K562 (cell line): Measurements from ENCODE around the gene NAGLU. TPM values are rescaled to one million over a fixed set of nuclear protein-coding genes. Genes with fewer than 3 reads are reported as not detected.

Experiments used
- ATAC-seq: fragments of 200-7000 bp; cut with Tn5 transposase; 3 replicates; pipeline ENCODE4 v1.9.1; 2020; ENCODE audit warnings: moderate library complexity
- BruUV-seq: library from RNA; stranded (reverse); fragments of 400-500 nt; replicated peaks from 2 replicates; lab custom pipeline; 2021; lab: Mats Ljungman, UMichigan
- CTCF ChIA-PET: fragments of 300-600 bp; formaldehyde crosslinking; extraction: SDS; loops from one replicate; lab custom pipeline; 2021; ENCODE audit warnings: low intra/inter-chr PET ratio; lab: Yijun Ruan, JAX
- POLR2A ChIA-PET: fragments of 300-600, 350-650 bp; sonication (Branson Sonifier 250); formaldehyde crosslinking; extraction: SDS; loops from one replicate; lab custom pipeline; 2021; ENCODE audit warnings: antibody characterized with exemption, inconsistent platforms; lab: Yijun Ruan, JAX
- DNase-seq, 4 experiments: peaks; one replicate each; pipeline versions ENCODE4 v3.0.0 to v3.0.0-alpha.2; 2011 to 2018; ENCODE audit warnings: low spot score in 3 of 4, mixed read lengths in 3 of 4; ENCODE audit errors: extremely low read depth in 1 of 4
- FAIRE-seq: peaks from 2 replicates; lab custom pipeline; 2011; peaks lifted over from hg19 to GRCh38; lab: Jason Lieb, UNC
- H2AFZ ChIP-seq: 2 replicates; pipeline ENCODE4 v1.6.0; 2011; ENCODE audit warnings: low read depth, low read length, control low read depth, inconsistent platforms
- H3K27ac ChIP-seq: fragments of 200-600 bp; 3 replicates; pipeline ENCODE4 v1.8.0; 2011; ENCODE audit warnings: low read depth, mild to moderate bottlenecking, control low read depth, inconsistent platforms, low read length, moderate library complexity, mixed read lengths; ENCODE audit errors: extremely low read depth
- H3K27me3 ChIP-seq, 2 experiments: fragments of 300-600 bp in 1 of 2; 2 replicates in 1 of 2; 3 replicates in 1 of 2; pipeline versions ENCODE4 v1.6.0 to v1.8.0; 2011; ENCODE audit warnings: inconsistent platforms in 2 of 2, low read length in 2 of 2, mild to moderate bottlenecking in 1 of 2, mixed read lengths in 1 of 2, moderate library complexity in 1 of 2; ENCODE audit not compliant: control insufficient read depth in 2 of 2, insufficient read depth in 2 of 2
- H3K36me3 ChIP-seq: fragments of 300-600 bp; 3 replicates; pipeline ENCODE4 v1.8.0; 2011; ENCODE audit warnings: mild to moderate bottlenecking, low read length, inconsistent platforms; ENCODE audit not compliant: control insufficient read depth, insufficient read depth
- H3K4me1 ChIP-seq, 2 experiments: fragments of 200-600 bp in 1 of 2; replicated peaks in 1 of 2; 2 replicates in 1 of 2; 3 replicates in 1 of 2; pipeline versions ENCODE4 v1.5.1 to v1.8.0; 2011; ENCODE audit warnings: inconsistent platforms in 2 of 2, low read length in 2 of 2, mild to moderate bottlenecking in 1 of 2, mixed read lengths in 1 of 2, moderate library complexity in 1 of 2; ENCODE audit not compliant: control insufficient read depth in 2 of 2, insufficient read depth in 2 of 2
- H3K4me2 ChIP-seq: 2 replicates; pipeline ENCODE4 v1.6.1; 2011; ENCODE audit warnings: low read length, control low read depth, inconsistent platforms, mixed read lengths; ENCODE audit not compliant: insufficient read depth
- H3K4me3 ChIP-seq: fragments of 200-600 bp; sonication (generic), shearing (Covaris generic); 2 replicates; pipeline ENCODE4 v1.5.1; 2016; ENCODE audit warnings: control low read depth, inconsistent platforms
- H3K79me2 ChIP-seq: fragments of 200-600 bp; 3 replicates; pipeline ENCODE4 v1.8.0; 2011; ENCODE audit warnings: low read length, inconsistent platforms; ENCODE audit not compliant: control insufficient read depth, insufficient read depth
- H3K9ac ChIP-seq, 2 experiments: 2 replicates each; pipeline versions ENCODE4 v1.6.0 to v1.6.1; 2011; ENCODE audit warnings: low read depth in 2 of 2, low read length in 2 of 2, control low read depth in 1 of 2, inconsistent platforms in 1 of 2, mild to moderate bottlenecking in 1 of 2, mixed read lengths in 1 of 2; ENCODE audit not compliant: insufficient read depth in 1 of 2
- H3K9me1 ChIP-seq: one replicate; pipeline ENCODE4 v1.6.0; 2011; ENCODE audit warnings: inconsistent platforms, mild to moderate bottlenecking, low read length, moderate library complexity; ENCODE audit not compliant: control insufficient read depth, insufficient read depth
- H3K9me3 ChIP-seq: replicated peaks from 2 replicates; pipeline ENCODE4 v1.5.1; 2011; ENCODE audit warnings: low read depth, low read length, inconsistent platforms; ENCODE audit not compliant: control insufficient read depth, insufficient read depth
- H4K20me1 ChIP-seq: replicated peaks from 2 replicates; pipeline ENCODE4 v1.6.1; 2011; ENCODE audit warnings: low read length, inconsistent platforms, mixed read lengths; ENCODE audit not compliant: control insufficient read depth, insufficient read depth
- HNRNPLL ChIP-seq: fragments of 200-400 bp; formaldehyde crosslinking; IDR thresholded peaks from 2 replicates; pipeline ENCODE4 v1.6.1; 2017; ENCODE audit warnings: low read length, low read depth, mild to moderate bottlenecking; ENCODE audit not compliant: poor library complexity, severe bottlenecking
- KLF13 ChIP-seq: fragments of 450-650 bp; IDR thresholded peaks from 2 replicates; pipeline ENCODE4 v1.6.1; 2016; ENCODE audit warnings: missing genetic modification characterization, low read depth, mild to moderate bottlenecking, missing compliant biosample characterization, moderate library complexity, borderline replicate concordance
- RBFOX2 ChIP-seq: fragments of 200-400 bp; formaldehyde crosslinking; IDR thresholded peaks from 2 replicates; pipeline ENCODE4 v1.6.1; 2017; ENCODE audit warnings: low read depth, mild to moderate bottlenecking, low read length, moderate library complexity
- ZBTB7A ChIP-seq: IDR thresholded peaks from 2 replicates; pipeline ENCODE4 v1.6.1; 2011; ENCODE audit warnings: low read depth, mild to moderate bottlenecking, low read length, moderate library complexity, borderline replicate concordance; ENCODE audit not compliant: control insufficient read depth
- ZNF146 ChIP-seq: IDR thresholded peaks from one replicate; pipeline ENCODE4 v1.6.1; 2018; ENCODE audit warnings: missing compliant biosample characterization; ENCODE audit not compliant: unreplicated experiment
- WGBS: fragments of 100-300 bp; shearing (Covaris generic); methylation state at CpG from one replicate; pipeline ENCODE4 v1.1.6; 2016; ENCODE audit warnings: low coverage, mixed read lengths; ENCODE audit not compliant: insufficient coverage; ENCODE audit errors: missing lambda C conversion rate; 5-methylcytosine and 5-hydroxymethylcytosine counted together
- in situ Hi-C: fragments of 300-500 bp; cut with MboI; formaldehyde crosslinking; loops from 4 replicates; pipeline ENCODE4 v1.15.0; 2018; ENCODE audit warnings: inconsistent platforms, mixed read lengths
- intact Hi-C: fragments of 100-400 bp; cut with micrococcal nuclease; formaldehyde crosslinking; loops from 2 replicates; pipeline ENCODE4 v1.14.2; 2022
- polyA plus RNA-seq, 8 experiments: library from polyadenylated mRNA; depleted of rRNA in 4 of 8; stranded (reverse) in 5 of 8; unstranded in 3 of 8; fragments of >200 nt; fragmentation: Nextera tagmentation in 2 of 8; fragmentation: Illumina TruSeq in 1 of 8; extraction: Ambion mirVana in 2 of 8; extraction: Trizol in 1 of 8; gene quantifications; 2 replicates each; pipeline versions ENCODE4 v1.2.1 to v1.2.3, GENCODE V29; 2011 to 2014; ENCODE audit warnings: inconsistent platforms in 1 of 8, missing spikeins in 1 of 8
- total RNA-seq, 7 experiments: library from RNA; depleted of rRNA in 6 of 7; stranded (reverse); fragments of >200 nt in 6 of 7; fragmentation: Illumina TruSeq in 2 of 7; extraction: Trizol in 2 of 7; gene quantifications; 2 replicates each; pipeline versions ENCODE4 v1.2.1 to v1.2.3, GENCODE V29; 2011 to 2021; ENCODE audit warnings: low replicate concordance in 1 of 7

The NAGLU gene
- total and polyA plus RNA-seq, 9 of the 15 experiments (the other 6 are each of a cell fraction or from before 2014, with no cell fraction given): 0.04 to 21.5 (median 8.5) TPM

DNA sequence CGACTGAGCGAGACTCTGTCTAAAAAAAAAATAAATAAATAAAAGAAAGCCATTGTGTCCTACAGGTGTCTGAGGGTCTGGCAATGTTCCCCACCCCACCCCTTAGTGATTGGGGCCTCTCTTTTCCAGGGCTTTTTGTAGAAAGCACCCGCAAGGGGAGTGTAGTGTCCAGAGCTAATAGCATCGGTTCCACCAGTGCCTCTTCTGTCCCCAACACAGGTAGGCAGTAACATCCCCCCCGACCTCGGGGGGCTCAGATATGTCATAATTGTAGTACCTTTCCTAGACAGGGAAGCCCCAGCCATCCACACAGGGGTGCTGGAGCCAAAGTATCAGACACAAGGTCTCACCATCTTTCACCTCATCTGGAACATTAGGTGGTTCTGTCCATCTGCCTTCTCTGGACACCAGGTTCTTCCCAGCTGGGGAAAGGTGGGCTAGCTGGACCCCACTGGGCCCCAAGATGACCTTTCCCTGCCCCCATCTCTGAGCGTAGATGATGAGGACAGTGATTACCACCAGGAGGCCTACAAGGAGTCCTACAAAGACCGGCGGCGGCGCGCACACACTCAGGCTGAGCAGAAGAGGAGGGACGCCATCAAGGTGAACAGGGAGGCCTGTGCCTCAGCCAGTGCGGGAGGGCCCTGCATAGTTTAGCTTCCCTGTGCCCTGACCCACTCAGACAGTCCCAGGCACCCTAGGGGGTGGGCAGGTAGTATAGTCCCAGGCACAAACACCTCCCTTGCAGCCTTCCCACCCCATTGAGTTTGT lies 32.5 kb downstream of the NAGLU start:
- H3K27ac ChIP-seq: peak overlapping the region; percentile 62; the same call in 2 of the 3 replicates
- H3K4me2 ChIP-seq: peak overlapping the region; percentile 60
- BruUV-seq: no TSS peak
- in situ Hi-C loops: no loop called here
- CTCF ChIA-PET: no interaction called here
- no peaks in the 10 kb centered on the region; the same call in 1 of the 2 replicates for H4K20me1 ChIP-seq
- WGBS: 64% methylated on average over 13 of the region's 14 CpGs
- FAIRE-seq: no peak
- DNase-seq: no peak
- no peaks in the 10 kb centered on the region for H3K27me3 ChIP-seq
- peak overlapping the region; percentile 51 to 80 for H3K9ac ChIP-seq
- no peak overlapping the region for H2AFZ ChIP-seq
- TF ChIP-seq ZNF146 (peak; percentile 10), RBFOX2 (peak; percentile 25; the same call in 1 of the 2 replicates), ZBTB7A (peak; percentile 38; the same call in 1 of the 2 replicates), HNRNPLL (no peak), KLF13 (tag) (no peak)
- TF ChIP-seq, all 486 proteins: peak for 3
- Histone ChIP-seq H3K4me1 (peaks cover 37 to 49% of the 10 kb centered on the region in 2 experiments), H3K4me3 (peak overlapping the region; percentile 18; the same call in 1 of the 2 replicates), H3K36me3 (peaks cover 88% of the 10 kb centered on the region), H3K79me2 (peaks cover 70% of the 10 kb centered on the region), H3K9me3 (no peaks in the 10 kb centered on the region), H3K9me1 (no peaks in the 10 kb centered on the region)
- POLR2A ChIA-PET: interaction anchor here (8.3 kb wide), 1 partner anchor 9 kb away, joined by 58 read pairs; the partner anchor contains the start of gene PSMC3IP
- intact Hi-C loops: no loop called here
- ATAC-seq: no peak
